GM06990 (cell line): ENCODE data around the gene SRRM1.

Experiments used
- DNase-seq: peaks from one replicate; pipeline ENCODE4 v3.0.0-alpha.2; 2011; ENCODE audit not compliant: insufficient read length; ENCODE audit errors: extremely low read depth
- H3K27me3 ChIP-seq: replicated peaks from 2 replicates; pipeline ENCODE4 v1.6.0; 2011; ENCODE audit warnings: low read length; ENCODE audit not compliant: control insufficient read depth, insufficient read depth
- H3K36me3 ChIP-seq: 2 replicates; pipeline ENCODE4 v1.5.1; 2011; ENCODE audit warnings: low read length; ENCODE audit not compliant: control insufficient read depth, insufficient read depth
- H3K4me3 ChIP-seq: replicated peaks from 2 replicates; pipeline ENCODE4 v1.5.1; 2011; ENCODE audit warnings: low read depth, mild to moderate bottlenecking, control low read depth, low read length
- TF ChIP-seq, protein P1 (sequence below): IDR thresholded peaks from 2 replicates; pipeline ENCODE4 v1.5.1; 2011; ENCODE audit warnings: low read length, control low read depth, mild to moderate bottlenecking, inconsistent platforms; ENCODE audit not compliant: insufficient read depth, poor library complexity, severe bottlenecking

SRRM1 gene

DNA sequence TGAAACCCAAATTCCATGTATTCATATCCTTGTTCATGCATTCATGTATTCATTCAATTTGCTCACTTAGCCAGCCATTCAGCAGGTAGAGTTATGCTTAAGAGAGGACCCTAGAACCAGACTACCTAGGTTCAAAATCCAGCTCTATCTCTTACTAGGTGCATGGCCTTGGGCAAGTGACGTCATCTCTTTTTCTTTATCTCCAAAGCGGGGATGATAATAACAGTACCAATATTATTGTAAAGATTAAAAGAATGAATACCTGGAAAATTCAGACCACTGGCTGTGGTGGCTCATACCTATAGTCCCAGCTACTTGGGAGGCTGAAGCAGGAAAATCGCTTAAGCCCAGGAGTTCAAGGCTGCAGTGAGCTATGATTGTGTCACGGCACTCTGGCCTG lies 68.2 kb downstream of the SRRM1 start:
- no peak for DNase-seq
- TF ChIP-seq, protein P1, sequence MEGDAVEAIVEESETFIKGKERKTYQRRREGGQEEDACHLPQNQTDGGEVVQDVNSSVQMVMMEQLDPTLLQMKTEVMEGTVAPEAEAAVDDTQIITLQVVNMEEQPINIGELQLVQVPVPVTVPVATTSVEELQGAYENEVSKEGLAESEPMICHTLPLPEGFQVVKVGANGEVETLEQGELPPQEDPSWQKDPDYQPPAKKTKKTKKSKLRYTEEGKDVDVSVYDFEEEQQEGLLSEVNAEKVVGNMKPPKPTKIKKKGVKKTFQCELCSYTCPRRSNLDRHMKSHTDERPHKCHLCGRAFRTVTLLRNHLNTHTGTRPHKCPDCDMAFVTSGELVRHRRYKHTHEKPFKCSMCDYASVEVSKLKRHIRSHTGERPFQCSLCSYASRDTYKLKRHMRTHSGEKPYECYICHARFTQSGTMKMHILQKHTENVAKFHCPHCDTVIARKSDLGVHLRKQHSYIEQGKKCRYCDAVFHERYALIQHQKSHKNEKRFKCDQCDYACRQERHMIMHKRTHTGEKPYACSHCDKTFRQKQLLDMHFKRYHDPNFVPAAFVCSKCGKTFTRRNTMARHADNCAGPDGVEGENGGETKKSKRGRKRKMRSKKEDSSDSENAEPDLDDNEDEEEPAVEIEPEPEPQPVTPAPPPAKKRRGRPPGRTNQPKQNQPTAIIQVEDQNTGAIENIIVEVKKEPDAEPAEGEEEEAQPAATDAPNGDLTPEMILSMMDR, result no peak
- Histone ChIP-seq H3K4me3 (no peak overlapping the region), H3K27me3 (no peaks in the 10 kb centered on the region), H3K36me3 (no peaks in the 10 kb centered on the region)

DNA sequence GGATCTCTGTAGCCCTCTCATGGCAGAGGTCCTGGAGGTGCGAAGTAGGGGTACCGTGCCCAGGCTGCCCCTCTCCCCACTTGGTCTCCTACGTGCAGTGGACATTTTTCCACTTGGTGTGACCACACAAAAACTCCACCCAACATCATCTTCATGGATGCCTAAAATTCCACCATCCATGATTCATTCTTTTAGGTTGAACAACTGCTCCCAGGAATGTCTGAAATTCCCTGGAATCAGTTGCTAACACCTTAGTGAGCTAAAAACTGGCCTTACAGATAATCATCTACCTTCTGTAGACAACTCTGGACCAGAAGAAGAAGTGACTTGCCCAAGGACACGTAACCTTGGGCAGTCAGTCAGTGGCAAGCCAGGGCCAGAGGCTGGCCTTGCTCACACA lies 70.1 kb downstream of the SRRM1 start:
- Histone ChIP-seq H3K36me3 (no peaks in the 10 kb centered on the region), H3K27me3 (no peaks in the 10 kb centered on the region), H3K4me3 (no peak overlapping the region)
- DNase-seq, result no peak
- TF ChIP-seq, protein P1, result no peak

DNA sequence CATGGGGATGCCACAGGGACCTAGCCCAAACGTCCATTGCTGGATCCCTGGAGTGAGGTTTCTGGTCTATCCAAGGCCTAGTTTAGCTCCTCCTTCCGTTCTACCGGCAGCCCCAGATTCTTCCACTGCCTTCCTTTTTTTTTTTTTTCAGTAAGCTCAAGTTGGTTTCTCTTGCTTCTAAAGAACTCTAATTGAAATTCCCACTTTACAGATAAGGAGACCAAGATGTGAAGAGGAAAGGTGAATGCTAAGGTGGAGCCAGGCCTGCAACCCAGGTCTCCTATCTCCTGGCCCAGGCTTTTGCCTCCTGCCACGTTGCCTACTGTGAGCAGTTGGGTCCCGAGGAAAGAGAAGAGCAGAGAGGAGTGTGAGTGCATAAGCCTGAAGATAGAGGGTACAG lies 70.6 kb downstream of the SRRM1 start:
- Histone ChIP-seq H3K27me3 (no peaks in the 10 kb centered on the region), H3K36me3 (no peaks in the 10 kb centered on the region), H3K4me3 (no peak overlapping the region)
- DNase-seq, result no peak
- TF ChIP-seq, protein P1, result no peak

DNA sequence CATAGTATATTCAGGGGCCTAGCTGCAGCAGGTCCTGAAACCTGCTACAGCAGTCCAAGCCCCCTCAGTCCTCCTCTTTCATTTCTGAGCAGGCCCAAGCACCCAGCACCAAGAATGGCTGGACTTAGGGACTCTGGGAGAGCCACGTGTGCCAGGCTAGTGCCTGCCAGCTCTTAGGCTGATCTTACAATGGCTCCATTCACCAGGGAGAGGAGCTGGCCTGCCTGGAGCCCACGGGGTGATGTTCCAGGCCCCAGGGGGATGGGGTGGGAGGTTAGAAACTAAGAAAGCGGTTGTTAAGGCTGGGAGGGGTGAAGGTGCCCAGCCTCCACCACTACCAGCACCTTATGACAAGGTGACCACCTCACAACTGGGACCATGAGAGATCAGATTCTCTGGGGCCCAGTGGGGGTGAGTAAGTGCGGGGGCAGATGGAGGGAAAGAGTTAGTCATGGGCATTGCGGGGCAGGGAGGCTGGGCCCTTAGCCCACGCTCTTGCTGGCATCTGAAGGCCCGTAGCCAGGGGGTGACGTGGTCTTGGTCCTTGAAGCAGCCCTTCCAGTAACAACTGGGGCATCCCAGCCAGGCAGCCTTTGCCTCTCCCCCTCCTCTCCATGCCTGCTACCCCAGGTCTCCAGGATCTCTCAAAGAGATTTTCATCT lies 71.9 kb downstream of the SRRM1 start:
- H3K27me3 ChIP-seq, result no peaks in the 10 kb centered on the region
- no peak overlapping the region for H3K4me3 ChIP-seq
- no peaks in the 10 kb centered on the region for H3K36me3 ChIP-seq
- TF ChIP-seq, protein P1, result no peak
- DNase-seq, result no peak

DNA sequence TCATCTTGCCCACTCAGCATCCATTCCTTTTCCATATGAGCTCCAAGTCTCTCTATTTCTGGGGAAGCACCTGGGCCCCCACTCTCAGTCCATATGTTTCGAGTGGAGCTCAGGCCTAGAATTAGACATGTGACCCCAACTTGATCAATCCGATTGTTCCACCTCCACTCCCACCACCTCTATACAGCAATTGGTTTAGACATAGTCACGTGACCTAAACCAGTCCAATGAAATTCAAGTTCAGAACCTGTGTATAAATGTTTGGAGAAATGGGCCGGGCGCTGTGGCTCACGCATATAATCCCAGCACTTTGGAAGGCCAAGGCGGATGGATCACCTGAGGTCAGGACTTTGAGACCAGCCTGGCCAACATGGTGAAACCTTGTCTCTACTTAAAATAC lies 72.6 kb downstream of the SRRM1 start:
- Histone ChIP-seq H3K4me3 (no peak overlapping the region), H3K27me3 (no peaks in the 10 kb centered on the region), H3K36me3 (no peaks in the 10 kb centered on the region)
- TF ChIP-seq, protein P1, result no peak
- no peak for DNase-seq
